ENCODE measurements around the gene DLGAP4. TPM values are rescaled to one million over a fixed set of nuclear protein-coding genes. Genes with fewer than 3 reads are reported as not detected.

Gene DLGAP4
- total and polyA plus RNA-seq, 9 of the 15 experiments (the other 6 are each of a cell fraction or from before 2014, with no cell fraction given): 0.31 to 34.1 (median 4.5) TPM

DNA sequence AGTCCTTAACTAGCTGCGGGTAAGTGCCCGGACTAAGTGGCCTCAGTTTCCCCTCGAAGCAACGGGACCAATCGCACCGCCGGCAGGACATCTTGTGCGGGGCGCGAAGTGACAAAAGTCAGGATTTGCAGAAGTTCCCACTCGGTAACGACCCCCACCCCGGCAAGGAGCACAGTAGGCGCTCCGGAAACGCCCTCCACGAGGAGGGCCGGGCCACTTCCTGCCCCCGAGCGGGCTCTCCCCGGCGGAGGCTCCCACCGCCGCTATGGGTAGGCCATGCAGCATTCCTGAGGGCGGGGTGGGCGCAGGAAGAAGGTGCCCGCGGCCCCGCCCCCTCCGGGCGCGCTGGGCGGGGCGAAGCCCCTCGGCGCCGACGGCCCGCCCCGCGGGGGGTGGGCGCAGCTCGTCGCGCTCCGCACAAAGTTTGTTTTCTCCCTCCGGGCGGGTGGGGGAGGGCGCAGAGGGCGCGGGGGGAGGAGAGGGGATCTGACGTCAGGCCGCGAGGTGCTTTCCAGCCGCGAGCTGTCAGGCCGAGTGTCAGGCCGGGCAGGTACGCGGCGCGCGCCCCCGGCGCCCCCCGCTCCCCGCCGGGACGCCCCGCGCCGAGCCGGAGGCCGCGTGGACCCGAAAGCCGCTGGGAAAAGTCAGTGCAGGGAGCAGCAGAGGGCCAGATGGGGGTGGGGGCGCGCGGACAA lies 267.1 kb downstream of the DLGAP4 start, which contains the start of gene TGIF2 (continued):
- TF ChIP-seq, protein P1, sequence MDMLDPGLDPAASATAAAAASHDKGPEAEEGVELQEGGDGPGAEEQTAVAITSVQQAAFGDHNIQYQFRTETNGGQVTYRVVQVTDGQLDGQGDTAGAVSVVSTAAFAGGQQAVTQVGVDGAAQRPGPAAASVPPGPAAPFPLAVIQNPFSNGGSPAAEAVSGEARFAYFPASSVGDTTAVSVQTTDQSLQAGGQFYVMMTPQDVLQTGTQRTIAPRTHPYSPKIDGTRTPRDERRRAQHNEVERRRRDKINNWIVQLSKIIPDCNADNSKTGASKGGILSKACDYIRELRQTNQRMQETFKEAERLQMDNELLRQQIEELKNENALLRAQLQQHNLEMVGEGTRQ (CRISPR knock-in tag; IDR thresholded peaks at IDR 0.05): no peak
- TF ChIP-seq, protein P2, sequence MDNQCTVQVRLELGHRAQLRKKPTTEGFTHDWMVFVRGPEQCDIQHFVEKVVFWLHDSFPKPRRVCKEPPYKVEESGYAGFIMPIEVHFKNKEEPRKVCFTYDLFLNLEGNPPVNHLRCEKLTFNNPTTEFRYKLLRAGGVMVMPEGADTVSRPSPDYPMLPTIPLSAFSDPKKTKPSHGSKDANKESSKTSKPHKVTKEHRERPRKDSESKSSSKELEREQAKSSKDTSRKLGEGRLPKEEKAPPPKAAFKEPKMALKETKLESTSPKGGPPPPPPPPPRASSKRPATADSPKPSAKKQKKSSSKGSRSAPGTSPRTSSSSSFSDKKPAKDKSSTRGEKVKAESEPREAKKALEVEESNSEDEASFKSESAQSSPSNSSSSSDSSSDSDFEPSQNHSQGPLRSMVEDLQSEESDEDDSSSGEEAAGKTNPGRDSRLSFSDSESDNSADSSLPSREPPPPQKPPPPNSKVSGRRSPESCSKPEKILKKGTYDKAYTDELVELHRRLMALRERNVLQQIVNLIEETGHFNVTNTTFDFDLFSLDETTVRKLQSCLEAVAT (IDR thresholded peaks at IDR 0.05): no peak
- no peak for TF ChIP-seq PHTF2 (CRISPR knock-in tag; IDR thresholded peaks at IDR 0.05)
- TF ChIP-seq IRF2 (CRISPR knock-in tag; IDR thresholded peaks at IDR 0.05): no peak
- TF ChIP-seq ARNT (IDR thresholded peaks at IDR 0.05): no peak
- peak; percentile 85 for TF ChIP-seq BCOR (IDR thresholded peaks at IDR 0.05)
- TF ChIP-seq STAT5B (CRISPR knock-in tag; IDR thresholded peaks at IDR 0.05): no peak
- no peak for TF ChIP-seq SRSF9 (IDR thresholded peaks at IDR 0.05; ENCODE audit: borderline replicate concordance, low read depth, low read length)
- no peak for TF ChIP-seq HIVEP1 (CRISPR knock-in tag; IDR thresholded peaks at IDR 0.05)
- no peak for TF ChIP-seq MEIS2 (IDR thresholded peaks at IDR 0.05; ENCODE audit: partially characterized antibody)
- TF ChIP-seq, protein P3, sequence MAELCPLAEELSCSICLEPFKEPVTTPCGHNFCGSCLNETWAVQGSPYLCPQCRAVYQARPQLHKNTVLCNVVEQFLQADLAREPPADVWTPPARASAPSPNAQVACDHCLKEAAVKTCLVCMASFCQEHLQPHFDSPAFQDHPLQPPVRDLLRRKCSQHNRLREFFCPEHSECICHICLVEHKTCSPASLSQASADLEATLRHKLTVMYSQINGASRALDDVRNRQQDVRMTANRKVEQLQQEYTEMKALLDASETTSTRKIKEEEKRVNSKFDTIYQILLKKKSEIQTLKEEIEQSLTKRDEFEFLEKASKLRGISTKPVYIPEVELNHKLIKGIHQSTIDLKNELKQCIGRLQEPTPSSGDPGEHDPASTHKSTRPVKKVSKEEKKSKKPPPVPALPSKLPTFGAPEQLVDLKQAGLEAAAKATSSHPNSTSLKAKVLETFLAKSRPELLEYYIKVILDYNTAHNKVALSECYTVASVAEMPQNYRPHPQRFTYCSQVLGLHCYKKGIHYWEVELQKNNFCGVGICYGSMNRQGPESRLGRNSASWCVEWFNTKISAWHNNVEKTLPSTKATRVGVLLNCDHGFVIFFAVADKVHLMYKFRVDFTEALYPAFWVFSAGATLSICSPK (IDR thresholded peaks at IDR 0.05; ENCODE audit: borderline replicate concordance): no peak
- TF ChIP-seq ZNF239 (CRISPR knock-in tag; IDR thresholded peaks at IDR 0.05): no peak
- TF ChIP-seq, protein P4, sequence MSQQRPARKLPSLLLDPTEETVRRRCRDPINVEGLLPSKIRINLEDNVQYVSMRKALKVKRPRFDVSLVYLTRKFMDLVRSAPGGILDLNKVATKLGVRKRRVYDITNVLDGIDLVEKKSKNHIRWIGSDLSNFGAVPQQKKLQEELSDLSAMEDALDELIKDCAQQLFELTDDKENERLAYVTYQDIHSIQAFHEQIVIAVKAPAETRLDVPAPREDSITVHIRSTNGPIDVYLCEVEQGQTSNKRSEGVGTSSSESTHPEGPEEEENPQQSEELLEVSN (IDR thresholded peaks at IDR 0.05; ENCODE audit: borderline replicate concordance in 1 of 2, extremely low read depth in 1 of 2, insufficient read depth in 1 of 2, insufficient read length in 1 of 2, low read depth in 1 of 2, low read length in 1 of 2, poor library complexity in 1 of 2, severe bottlenecking in 1 of 2): peak in 1 of 2 experiments; percentile 57
- no peak for TF ChIP-seq ZNF780A (CRISPR knock-in tag; IDR thresholded peaks at IDR 0.05)
- no peak for TF ChIP-seq RHOXF2B (CRISPR knock-in tag; conservative IDR thresholded peaks at IDR 0.05)
- no peak for TF ChIP-seq CBX5 (IDR thresholded peaks at IDR 0.05; ENCODE audit: borderline replicate concordance, low read depth)
- no peak for TF ChIP-seq NEUROD1 (IDR thresholded peaks at IDR 0.05; ENCODE audit: borderline replicate concordance, low read depth, low read length, partially characterized antibody)
- TF ChIP-seq, protein P5, sequence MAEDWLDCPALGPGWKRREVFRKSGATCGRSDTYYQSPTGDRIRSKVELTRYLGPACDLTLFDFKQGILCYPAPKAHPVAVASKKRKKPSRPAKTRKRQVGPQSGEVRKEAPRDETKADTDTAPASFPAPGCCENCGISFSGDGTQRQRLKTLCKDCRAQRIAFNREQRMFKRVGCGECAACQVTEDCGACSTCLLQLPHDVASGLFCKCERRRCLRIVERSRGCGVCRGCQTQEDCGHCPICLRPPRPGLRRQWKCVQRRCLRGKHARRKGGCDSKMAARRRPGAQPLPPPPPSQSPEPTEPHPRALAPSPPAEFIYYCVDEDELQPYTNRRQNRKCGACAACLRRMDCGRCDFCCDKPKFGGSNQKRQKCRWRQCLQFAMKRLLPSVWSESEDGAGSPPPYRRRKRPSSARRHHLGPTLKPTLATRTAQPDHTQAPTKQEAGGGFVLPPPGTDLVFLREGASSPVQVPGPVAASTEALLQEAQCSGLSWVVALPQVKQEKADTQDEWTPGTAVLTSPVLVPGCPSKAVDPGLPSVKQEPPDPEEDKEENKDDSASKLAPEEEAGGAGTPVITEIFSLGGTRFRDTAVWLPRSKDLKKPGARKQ (CRISPR knock-in tag; IDR thresholded peaks at IDR 0.05): 0 out of 2 replicates have a peak, but pooled peaks have one; percentile 20
- no peak for TF ChIP-seq HMG20A (CRISPR knock-in tag; conservative IDR thresholded peaks at IDR 0.05)
- TF ChIP-seq HLTF (IDR thresholded peaks at IDR 0.05): no peak
- TF ChIP-seq CAMTA2 (CRISPR knock-in tag; conservative IDR thresholded peaks at IDR 0.05): no peak
- TF ChIP-seq ELF4 (CRISPR knock-in tag; IDR thresholded peaks at IDR 0.05): no peak

All from K562 (cell line).